ENCODE measurements around the gene BLID.

The BLID gene

DNA sequence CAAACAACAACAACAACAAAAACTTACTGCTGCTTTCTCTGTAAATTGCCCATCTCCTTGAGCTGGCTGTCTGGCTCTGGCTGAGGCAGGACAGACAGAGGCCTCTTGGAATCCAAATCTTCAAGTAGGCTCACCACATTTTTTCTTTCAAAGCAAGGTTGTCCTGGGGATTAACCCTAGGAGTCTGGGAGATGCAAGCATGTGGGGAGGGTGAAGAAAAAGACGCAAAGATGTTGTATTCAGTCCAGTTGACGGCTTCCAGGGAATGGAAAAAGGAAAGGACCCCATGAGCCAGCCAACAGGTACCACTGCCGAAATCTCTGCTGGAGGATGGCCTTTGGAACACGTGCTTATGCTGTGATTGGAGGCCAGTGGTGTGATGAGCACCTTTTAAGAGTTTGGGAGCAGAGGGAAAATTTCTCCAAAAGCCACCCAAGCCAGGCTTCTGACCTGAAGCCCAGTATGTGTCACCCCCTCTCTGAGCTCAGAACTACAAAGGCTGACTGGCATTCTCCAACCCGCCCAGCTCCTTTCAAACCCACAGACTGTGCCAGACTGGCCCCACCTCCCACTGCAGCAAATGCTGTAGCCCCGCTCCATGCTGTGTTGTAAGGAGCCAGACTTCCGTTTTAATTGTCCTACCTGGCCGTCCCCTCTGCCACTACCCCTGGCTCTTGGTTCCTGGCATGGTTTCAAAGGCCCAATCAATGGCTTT, 10.8 kb downstream of the BLID start:
- H3K9me3 Mint-ChIP-seq: no peaks in the 10 kb centered on the region
- no peak overlapping the region for H3K27ac Mint-ChIP-seq
- H3K36me3 Mint-ChIP-seq: no peaks in the 10 kb centered on the region
- H3K4me3 Mint-ChIP-seq: no peak overlapping the region
- DNase-seq: no peak
- CTCF ChIA-PET: no interaction called here
- H3K4me1 Mint-ChIP-seq: no peaks in the 10 kb centered on the region
- H3K27me3 Mint-ChIP-seq: no peaks in the 10 kb centered on the region

DNA sequence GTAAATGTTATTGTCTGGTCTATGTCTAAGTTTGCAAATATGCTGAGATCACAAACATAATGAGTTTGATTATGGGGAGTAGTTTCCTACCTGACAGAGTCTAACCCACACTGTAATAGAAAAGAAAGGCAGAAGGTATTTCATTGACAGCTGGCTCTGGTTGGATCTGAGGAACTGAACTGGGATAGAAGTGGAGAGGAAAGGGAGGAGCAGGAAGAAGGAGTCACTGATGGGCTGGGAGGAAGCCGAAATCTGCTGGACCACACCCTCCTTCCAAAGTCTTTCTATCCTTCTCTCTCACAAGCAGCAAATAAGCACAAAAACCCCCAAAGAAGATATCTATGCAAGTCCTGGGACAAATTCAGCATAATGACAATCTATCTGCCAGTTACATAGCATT, 11.7 kb downstream of the BLID start:
- Mint-ChIP-seq H3K36me3 (no peaks in the 10 kb centered on the region), H3K9me3 (no peaks in the 10 kb centered on the region), H3K4me3 (no peak overlapping the region), H3K27me3 (no peaks in the 10 kb centered on the region), H3K27ac (no peak overlapping the region), H3K4me1 (no peaks in the 10 kb centered on the region)
- CTCF ChIA-PET: no interaction called here
- DNase-seq: no peak

DNA sequence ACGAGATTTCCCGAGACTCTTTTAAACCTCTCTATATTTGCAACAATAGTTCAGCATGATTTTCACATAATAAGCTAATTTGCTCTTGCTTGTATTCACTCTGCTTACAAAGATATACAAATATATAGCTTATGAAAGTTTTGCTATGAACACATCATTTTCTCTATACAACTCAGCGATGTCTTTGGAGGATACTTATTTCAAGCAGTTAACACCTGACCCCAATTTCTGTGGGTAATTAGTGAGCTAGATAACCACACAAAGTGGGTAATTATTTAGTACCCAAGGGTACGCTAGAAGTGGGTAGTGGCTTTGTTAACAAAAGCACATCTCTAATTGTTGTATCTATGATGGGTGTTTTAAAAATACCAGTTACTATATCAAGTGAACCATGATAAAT, 12.3 kb downstream of the BLID start:
- DNase-seq: no peak
- H3K4me1 Mint-ChIP-seq: no peaks in the 10 kb centered on the region
- no peaks in the 10 kb centered on the region for H3K9me3 Mint-ChIP-seq
- H3K4me3 Mint-ChIP-seq: no peak overlapping the region
- H3K27ac Mint-ChIP-seq: no peak overlapping the region
- H3K36me3 Mint-ChIP-seq: no peaks in the 10 kb centered on the region
- H3K27me3 Mint-ChIP-seq: no peaks in the 10 kb centered on the region
- CTCF ChIA-PET: no interaction called here

DNA sequence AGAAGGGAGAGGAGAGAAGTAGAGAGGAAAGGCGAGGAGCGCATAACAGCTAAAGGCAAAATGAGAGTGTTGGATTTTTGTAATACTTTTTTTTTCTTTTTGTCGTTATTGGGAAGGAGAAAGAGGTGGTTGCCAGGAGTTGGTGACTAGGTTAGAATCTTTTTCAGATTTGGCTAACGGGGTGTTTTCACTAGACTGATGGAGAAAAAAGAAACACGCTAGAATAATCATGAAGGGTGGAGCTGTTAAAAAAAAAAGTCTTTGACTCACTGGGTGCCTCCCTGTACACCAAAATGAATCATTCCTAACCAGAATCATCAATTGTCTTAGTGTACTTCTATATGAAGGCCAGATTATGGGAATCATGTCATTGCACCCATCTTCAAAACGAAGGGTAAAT, 12.7 kb downstream of the BLID start:
- H3K4me3 Mint-ChIP-seq: no peak overlapping the region
- H3K36me3 Mint-ChIP-seq: no peaks in the 10 kb centered on the region
- no peak overlapping the region for H3K27ac Mint-ChIP-seq
- H3K9me3 Mint-ChIP-seq: no peaks in the 10 kb centered on the region
- DNase-seq: no peak
- CTCF ChIA-PET: no interaction called here
- no peaks in the 10 kb centered on the region for H3K27me3 Mint-ChIP-seq
- H3K4me1 Mint-ChIP-seq: no peaks in the 10 kb centered on the region

DNA sequence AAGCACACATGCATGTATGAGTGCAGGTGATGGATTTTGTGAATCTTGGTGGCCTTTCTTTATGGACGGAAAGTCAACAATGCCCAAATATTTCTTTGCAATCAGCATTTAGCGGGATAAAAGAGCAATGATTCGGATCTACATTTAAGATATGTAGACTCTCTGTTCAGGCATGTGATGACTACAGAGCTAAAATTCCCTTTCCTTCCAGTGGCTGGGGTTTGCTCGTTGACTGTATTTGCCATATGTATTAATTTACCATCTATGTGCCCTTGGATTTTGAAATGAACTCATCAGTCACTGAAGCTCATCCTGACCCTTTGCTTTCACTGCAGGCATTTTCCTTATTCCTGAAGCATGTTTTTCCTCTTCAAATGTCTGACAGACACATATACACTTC, 13.6 kb downstream of the BLID start:
- no peak overlapping the region for H3K27ac Mint-ChIP-seq
- CTCF ChIA-PET: no interaction called here
- DNase-seq: no peak
- no peaks in the 10 kb centered on the region for H3K9me3 Mint-ChIP-seq
- H3K4me3 Mint-ChIP-seq: no peak overlapping the region
- H3K36me3 Mint-ChIP-seq: no peaks in the 10 kb centered on the region
- H3K27me3 Mint-ChIP-seq: no peaks in the 10 kb centered on the region
- no peaks in the 10 kb centered on the region for H3K4me1 Mint-ChIP-seq

DNA sequence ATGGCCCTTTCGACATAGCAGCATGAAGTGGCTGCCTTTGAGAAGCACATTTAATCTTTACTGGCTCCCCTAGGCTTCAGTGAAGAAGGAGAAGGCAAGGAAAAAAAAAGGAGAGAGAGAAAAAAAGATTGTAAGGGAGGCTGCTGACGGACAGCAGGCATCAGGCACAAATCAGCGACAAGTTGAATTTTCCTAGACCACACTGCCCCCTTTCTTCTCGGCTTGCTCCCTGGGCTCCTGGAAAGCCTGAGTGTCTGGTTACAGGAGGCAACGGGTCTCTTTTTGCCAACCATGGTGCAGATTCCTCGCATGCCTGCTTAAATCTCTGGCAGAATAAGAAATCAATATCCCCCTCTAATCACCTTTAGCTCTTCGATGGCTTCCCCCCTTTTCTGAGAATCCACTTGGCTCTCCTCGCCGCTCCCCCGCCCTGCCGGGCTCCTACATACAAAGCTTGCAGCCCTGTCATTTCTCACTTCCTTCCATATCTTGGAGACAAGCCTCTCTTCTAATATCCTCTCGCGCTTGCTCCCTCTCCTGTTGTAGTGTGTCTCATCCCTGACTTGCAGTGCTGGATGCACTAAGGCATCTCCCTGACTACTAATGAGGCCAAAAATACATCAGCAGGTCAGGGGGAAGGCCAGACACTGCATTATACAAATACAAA, 14.3 kb downstream of the BLID start:
- CTCF ChIA-PET: no interaction called here

DNA sequence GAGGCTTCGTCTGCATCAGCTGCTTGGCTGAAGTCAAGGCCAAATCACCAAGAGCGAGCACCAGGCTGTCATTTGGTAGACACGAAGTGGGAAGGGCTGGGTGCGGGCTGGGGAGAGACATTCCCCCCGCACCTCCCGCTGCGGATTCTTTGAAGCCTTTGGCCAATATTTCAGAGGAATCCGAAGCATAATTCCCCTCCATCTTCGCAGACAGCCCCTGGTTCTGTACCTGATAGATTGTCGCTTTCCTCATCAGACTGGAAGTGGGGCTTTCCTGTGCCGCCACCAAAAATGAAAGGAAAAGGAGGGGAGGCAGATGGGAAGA, 15.3 kb downstream of the BLID start:
- Mint-ChIP-seq H3K4me1 (no peaks in the 10 kb centered on the region), H3K27ac (no peak overlapping the region), H3K9me3 (no peaks in the 10 kb centered on the region), H3K4me3 (no peak overlapping the region), H3K27me3 (no peaks in the 10 kb centered on the region), H3K36me3 (no peaks in the 10 kb centered on the region)
- CTCF ChIA-PET: no interaction called here
- DNase-seq: no peak

More for the DNA sequence above, 14.3 kb downstream of the BLID start:
- DNase-seq: no peak
- no peak overlapping the region for H3K27ac Mint-ChIP-seq
- H3K4me1 Mint-ChIP-seq: no peaks in the 10 kb centered on the region
- H3K4me3 Mint-ChIP-seq: no peak overlapping the region
- no peaks in the 10 kb centered on the region for H3K36me3 Mint-ChIP-seq
- no peaks in the 10 kb centered on the region for H3K9me3 Mint-ChIP-seq
- H3K27me3 Mint-ChIP-seq: no peaks in the 10 kb centered on the region

DNA sequence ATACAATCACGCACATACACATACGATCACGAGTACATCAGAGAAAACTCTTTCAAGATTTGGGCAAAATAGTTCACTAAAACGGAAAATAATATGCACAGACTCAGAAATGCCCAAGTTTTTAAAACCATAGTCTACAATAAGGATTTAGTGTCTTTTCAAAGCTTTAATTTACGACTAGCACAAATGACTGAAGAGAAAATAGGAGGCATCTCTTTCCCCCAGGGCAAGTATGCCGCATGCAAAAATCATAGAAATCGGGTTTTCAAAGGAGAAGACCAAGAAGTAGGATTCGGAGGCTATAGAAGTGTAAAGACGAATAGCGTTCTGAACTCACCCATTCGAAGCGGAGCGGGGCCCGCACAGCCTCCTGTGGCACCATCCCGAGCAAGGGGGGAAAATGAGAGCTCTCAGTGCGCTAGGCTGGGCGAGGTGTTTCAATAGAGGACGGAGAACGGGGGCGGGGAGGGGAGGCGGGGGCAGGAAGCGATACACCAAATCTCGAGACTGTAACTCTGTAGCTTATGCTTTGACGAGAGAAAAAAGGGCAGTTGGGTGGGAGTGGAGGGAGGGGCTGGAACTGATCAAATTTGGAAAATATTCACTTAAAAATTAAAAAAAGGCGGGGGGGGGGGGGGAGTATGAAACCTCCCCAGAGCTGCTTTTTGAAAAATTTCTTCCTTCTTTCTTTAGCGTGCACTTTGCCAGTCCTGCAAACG, 15.8 kb downstream of the BLID start:
- H3K4me1 Mint-ChIP-seq: no peaks in the 10 kb centered on the region
- no peaks in the 10 kb centered on the region for H3K27me3 Mint-ChIP-seq
- H3K4me3 Mint-ChIP-seq: no peak overlapping the region
- no peaks in the 10 kb centered on the region for H3K36me3 Mint-ChIP-seq
- CTCF ChIA-PET: no interaction called here
- H3K27ac Mint-ChIP-seq: no peak overlapping the region
- H3K9me3 Mint-ChIP-seq: no peaks in the 10 kb centered on the region
- DNase-seq: peak; percentile 21

DNA sequence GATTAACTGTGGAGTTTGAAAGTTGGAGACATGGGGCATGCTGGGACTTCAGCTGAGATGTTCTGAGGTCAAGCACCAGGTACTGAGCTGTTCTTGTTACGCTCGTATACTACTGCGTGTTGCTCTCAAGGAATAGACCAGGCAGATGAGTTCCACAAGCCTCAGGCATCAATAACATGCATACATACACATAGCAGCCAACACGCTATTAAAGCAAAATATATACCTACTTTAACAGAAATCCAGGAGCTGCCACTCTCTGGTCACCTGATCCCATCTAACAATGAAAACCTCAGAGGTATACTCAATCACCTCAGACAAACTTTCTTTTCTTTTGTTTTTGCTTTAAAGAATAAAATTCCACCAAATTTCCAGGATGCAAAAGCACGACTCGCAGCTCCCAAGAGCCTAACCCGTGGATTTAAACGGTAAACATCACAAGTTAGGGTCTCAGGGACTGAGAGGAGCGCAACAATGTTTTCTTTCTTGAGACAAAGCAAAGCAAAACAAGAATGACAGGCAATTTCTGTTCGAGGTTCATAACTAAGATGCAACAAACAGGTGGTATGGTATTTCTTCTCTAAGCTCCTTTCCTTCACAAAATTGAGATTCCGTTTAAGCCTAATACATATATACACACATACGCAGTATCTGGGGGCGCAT, 16.5 kb downstream of the BLID start:
- Mint-ChIP-seq H3K27ac (no peak overlapping the region), H3K27me3 (no peaks in the 10 kb centered on the region), H3K9me3 (no peaks in the 10 kb centered on the region), H3K4me1 (no peaks in the 10 kb centered on the region), H3K36me3 (no peaks in the 10 kb centered on the region), H3K4me3 (no peak overlapping the region)
- DNase-seq: no peak
- CTCF ChIA-PET: no interaction called here

DNA sequence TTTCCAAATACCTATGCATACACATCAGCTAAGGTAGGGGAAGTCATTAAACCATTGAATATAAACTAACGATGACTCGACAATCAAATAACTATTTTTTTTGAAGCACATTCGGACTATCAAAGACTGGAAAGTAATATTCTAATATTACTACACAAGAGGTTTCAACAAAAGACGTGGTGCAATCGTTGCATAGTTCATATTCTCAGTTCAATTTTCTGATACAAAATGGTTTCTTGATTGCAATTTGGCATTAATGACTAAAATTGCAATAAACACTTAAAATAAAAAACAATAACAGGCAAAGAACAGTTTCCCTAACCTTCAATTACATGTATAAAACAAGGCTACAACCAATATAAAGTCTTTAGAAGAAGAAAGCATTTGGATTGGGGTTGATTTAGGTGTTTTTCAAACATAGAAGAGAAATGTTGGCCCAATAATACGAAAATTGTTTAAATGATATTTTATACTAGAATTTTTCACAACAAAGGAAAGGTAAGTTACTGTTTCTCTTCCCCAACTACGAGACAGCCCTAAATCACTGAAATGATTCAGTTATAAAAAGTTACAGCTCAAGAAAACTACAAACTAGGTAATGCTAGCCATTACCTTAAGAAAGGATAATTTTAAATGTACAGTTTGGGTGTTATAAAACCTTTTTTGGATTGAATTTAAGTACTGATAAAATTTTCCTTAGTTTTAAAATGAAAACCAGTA, 17.6 kb downstream of the BLID start:
- no peak for DNase-seq
- Mint-ChIP-seq H3K9me3 (no peaks in the 10 kb centered on the region), H3K4me1 (no peaks in the 10 kb centered on the region), H3K27ac (no peak overlapping the region), H3K4me3 (no peak overlapping the region), H3K27me3 (no peaks in the 10 kb centered on the region), H3K36me3 (no peaks in the 10 kb centered on the region)
- CTCF ChIA-PET: no interaction called here

DNA sequence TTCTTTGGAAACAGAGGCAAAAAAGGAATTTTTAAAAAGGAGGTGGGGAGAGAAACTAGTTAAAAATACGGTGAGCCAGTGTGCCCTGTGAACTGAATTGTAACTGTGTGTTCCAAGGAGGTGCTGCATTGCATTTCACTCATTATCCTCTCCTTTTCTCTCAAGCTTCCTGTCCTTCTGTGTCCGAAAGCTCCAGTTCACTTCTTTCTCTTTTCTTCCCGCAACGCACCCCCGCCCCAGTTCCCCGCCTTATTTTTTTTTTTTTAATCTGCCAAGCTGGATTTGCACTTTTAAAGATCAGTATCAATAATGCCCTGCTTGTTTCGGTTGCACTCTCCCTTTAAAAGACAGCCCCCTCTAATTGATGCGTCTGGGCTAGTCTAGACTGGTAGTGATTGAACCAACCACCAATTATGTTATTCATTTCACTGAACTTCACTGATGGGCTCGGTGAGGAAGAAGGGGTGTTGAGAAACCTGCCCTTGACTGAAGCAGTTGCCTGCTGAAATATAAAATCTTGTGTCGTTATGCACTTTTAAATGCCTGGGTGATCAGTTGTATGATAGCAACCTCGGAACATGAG, 18.5 kb downstream of the BLID start:
- Mint-ChIP-seq H3K4me3 (no peak overlapping the region), H3K4me1 (no peaks in the 10 kb centered on the region), H3K27me3 (no peaks in the 10 kb centered on the region), H3K36me3 (no peaks in the 10 kb centered on the region), H3K9me3 (no peaks in the 10 kb centered on the region), H3K27ac (no peak overlapping the region)
- CTCF ChIA-PET: no interaction called here
- no peak for DNase-seq

DNA sequence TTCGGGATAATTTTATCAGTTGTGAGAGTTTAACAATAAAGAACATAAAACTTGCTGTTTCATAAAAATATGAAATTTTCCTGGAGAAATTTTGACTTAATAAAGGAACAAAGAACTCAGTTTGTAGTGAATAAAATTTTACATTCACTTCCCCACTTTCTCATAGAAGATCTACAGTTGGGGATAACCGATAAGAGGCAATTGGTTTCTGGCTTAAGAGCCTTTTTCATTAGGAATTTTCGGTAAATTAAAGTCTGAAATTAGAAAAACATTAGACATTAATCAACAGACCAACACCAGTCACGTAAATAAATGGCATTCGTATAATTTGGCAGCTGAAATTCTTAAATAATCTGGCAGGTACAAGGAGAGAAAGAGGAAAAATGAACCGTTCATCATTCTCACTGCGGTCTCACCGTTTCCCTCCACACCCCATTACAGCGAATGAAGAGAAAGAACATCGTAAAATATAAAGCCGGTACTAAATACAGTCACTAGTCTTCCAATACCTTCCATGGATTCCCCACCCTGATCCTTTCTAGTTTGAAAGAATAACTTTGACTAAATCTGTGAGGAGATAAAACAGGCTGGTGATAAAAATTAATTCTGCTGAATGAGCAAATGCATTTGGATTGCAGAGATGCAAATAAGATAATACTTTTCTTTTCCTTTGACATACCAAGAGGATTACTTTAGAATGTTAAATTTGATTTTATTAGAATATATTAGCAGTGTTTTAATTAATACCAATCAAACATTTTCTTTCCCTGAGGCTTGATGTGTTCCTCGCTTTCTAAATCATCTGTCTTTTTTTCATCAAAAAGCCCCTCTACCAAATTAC, 19.5 kb downstream of the BLID start:
- Mint-ChIP-seq H3K4me3 (no peak overlapping the region), H3K4me1 (no peaks in the 10 kb centered on the region), H3K27ac (no peak overlapping the region), H3K27me3 (peaks cover 4% of the 10 kb centered on the region), H3K9me3 (no peaks in the 10 kb centered on the region), H3K36me3 (no peaks in the 10 kb centered on the region)
- CTCF ChIA-PET: no interaction called here
- DNase-seq: no peak

DNA sequence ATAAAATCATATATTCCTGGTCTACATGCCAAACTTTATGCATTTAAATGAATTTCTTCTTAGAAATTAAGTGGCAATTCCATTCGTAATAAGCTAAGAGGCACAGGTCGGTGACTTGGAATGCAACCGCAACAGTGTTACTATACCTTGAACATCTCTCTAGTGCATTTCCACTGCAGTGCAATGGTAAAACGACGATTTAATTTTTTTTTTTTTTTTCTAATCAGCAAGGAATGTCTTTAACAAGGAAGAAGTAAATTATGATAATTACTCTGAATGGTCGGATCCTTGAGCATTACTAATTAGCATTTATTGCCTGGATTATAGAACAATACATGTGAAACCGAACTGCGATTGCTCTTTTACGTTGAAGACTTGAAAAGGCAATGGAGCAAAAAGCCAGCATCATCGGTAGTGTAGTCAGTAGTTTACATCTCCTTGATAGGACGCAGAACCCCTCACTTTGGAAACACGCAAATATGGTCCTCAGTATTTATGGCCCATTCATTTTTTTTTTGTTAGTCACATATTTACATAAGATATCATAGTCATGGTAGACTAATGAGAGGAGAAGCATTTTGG, 20.2 kb downstream of the BLID start:
- DNase-seq: no peak
- no peaks in the 10 kb centered on the region for H3K4me1 Mint-ChIP-seq
- H3K36me3 Mint-ChIP-seq: no peaks in the 10 kb centered on the region
- CTCF ChIA-PET: no interaction called here
- no peak overlapping the region for H3K4me3 Mint-ChIP-seq
- H3K27ac Mint-ChIP-seq: no peak overlapping the region
- peaks cover 4% of the 10 kb centered on the region for H3K27me3 Mint-ChIP-seq
- no peaks in the 10 kb centered on the region for H3K9me3 Mint-ChIP-seq

Data from activated naive CD4-positive, alpha-beta T cell treated with anti-CD3 and anti-CD28 coated beads, Interleukin-2, amount 10 ng/mL, durations not matched to agents 7 days and 5 days (primary cell).